PFSK-1 (cell line): ENCODE data around the gene CA14.

Experiments
- FOXP2 ChIP-seq: optimal IDR thresholded peaks from 2 replicates; pipeline ENCODE3; 2011; ENCODE audit warnings: borderline replicate concordance, control low read depth, inconsistent platforms; ENCODE audit not compliant: insufficient read depth; ENCODE audit errors: extremely low read length, extremely low read depth
- POLR2AphosphoS5 ChIP-seq: IDR thresholded peaks from 2 replicates; pipeline ENCODE4 v1.6.1; 2012; ENCODE audit warnings: low read depth, mild to moderate bottlenecking, control low read depth, low read length, moderate library complexity
- REST ChIP-seq, 2 experiments: IDR thresholded peaks; 2 replicates each; pipeline versions ENCODE4 v1.6.1 to v1.8.0; 2011 to 2012; ENCODE audit warnings: low read depth in 2 of 2, low read length in 2 of 2, control low read depth in 1 of 2, inconsistent platforms in 1 of 2, mild to moderate bottlenecking in 1 of 2, moderate library complexity in 1 of 2; ENCODE audit not compliant: insufficient read depth in 1 of 2
- SIN3A ChIP-seq: IDR thresholded peaks from 2 replicates; pipeline ENCODE4 v1.6.1; 2012; ENCODE audit warnings: mild to moderate bottlenecking, low read length, moderate library complexity, borderline replicate concordance; ENCODE audit not compliant: insufficient read depth
- TAF1 ChIP-seq: IDR thresholded peaks from 2 replicates; pipeline ENCODE4 v1.6.1; 2012; ENCODE audit warnings: low read length, control low read depth, borderline replicate concordance; ENCODE audit not compliant: insufficient read depth

- TF ChIP-seq POLR2AphosphoS5 (no peak), SIN3A (no peak), TAF1 (no peak), REST (IDR thresholded peaks at IDR 0.05; ENCODE audit: insufficient read depth in 1 of 2, low read depth in 2 of 2, low read length in 2 of 2) (no peak), FOXP2 (no peak)
These were observed 37.9 kb downstream of the CA14 start for GRCh38 chr1:150295476-150295875.
